ENCODE measurements around the gene ATP2B3.

Gene ATP2B3

GRCh38 chrX:153539171-153539978, 21.9 kb downstream of the ATP2B3 start:
- no peak for DNase-seq

DNA sequence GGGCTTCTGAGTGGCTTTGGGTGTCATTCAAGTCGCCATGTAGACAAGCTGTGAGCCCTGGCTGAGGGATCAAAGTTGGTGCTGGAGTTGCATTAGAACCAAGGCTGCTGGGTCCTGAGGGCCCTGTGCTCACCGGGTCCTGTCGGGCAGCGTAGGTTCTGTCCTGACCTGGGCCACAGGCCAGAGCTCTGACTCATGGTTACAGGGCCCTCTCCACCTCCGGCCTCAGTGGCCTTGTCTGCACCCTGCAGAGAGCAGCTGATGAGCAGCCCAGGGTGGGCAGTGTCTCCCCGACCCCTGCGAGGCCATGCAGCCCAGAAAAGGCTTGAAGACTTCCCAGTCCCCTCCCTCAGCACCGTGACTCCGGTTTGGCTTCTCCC, 22.5 kb downstream of the ATP2B3 start:
- DNase-seq = no peak

DNA sequence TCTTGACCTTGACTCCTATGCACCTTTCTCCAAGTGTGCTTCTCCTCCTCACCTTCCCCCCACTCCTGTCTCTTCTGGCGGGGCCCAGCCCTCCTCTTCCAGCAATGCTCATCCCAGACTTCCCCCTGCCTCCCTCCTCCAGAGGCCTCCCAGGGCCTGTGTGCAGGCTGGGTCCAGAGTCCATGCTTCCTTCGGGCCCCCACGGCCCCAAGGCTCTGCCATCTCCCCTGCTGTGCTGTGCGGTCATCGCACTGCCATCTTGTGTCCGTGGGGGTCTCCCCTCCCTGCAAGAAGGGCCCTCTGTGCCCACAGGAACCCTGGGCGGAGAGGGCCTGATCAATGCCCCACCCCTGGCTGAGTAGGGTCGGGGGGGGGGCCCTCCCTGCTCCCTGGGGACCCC, 27.3 kb downstream of the ATP2B3 start:
- DNase-seq = no peak

GRCh38 chrX:153546386-153546785, 28.9 kb downstream of the ATP2B3 start:
- no peak for DNase-seq

DNA sequence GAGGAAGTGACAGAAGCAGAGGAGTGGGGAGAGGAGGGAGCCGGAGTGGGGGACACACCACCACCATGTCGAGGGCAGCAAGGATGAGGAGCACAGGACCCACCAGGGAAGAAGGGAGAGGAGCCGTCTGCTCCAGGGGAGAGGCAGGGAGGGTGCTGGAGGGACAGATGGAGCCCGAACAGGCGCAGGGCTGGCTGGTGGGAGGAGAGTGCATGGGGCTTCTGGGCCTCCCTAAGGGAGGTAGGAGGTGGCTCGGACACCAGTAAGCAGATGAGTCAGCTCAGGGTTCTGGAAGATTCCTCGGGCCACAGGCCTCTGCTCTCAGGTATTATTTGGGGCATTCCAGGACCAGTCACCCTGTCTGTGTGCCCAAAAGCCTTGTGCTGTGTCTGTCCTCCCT, 29.8 kb downstream of the ATP2B3 start:
- DNase-seq = no peak

GRCh38 chrX:153549231-153549630, 31.8 kb downstream of the ATP2B3 start:
- no peak for DNase-seq

DNA sequence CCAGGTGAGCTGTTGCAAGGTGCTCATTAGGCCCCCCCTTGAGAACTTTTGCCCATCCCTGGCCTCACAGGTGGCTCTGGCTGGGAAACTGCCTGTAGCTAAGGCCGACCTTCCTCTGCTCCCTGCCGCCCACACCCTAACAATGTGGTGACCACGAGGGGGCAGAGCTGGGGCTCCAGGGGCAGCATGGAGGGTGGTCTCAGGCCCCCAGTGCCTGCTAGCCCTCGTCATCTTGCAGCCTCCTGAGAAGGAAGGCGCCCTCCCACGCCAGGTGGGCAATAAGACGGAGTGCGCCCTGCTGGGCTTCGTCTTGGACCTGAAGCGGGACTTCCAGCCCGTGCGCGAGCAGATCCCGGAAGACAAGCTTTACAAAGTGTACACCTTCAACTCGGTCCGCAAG, 32.4 kb downstream of the ATP2B3 start:
- no peak for DNase-seq

- DNase-seq = no peak
Observed at GRCh38 chrX:153551135-153551534, 33.7 kb downstream of the ATP2B3 start.

- peak; percentile 26 for DNase-seq
Observed at GRCh38 chrX:153554519-153555167, 37.2 kb downstream of the ATP2B3 start.

DNA sequence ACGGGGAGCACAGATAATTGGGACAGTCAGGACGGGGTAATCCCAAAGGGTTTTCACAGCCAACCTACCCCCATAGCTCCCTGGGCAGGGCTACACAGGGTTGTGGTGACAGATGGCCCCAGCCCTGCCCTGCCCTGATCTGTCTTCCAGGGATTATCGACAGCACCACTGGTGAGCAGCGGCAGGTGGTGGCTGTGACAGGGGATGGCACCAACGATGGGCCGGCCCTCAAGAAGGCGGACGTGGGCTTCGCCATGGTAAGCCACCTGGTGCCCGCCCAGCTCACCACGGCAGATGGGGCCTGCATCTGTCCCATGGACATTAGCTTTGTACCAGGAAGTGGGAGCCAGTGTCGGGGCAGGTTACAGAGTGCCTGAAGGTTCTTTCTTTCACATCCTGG, 39.3 kb downstream of the ATP2B3 start:
- DNase-seq = no peak

DNA sequence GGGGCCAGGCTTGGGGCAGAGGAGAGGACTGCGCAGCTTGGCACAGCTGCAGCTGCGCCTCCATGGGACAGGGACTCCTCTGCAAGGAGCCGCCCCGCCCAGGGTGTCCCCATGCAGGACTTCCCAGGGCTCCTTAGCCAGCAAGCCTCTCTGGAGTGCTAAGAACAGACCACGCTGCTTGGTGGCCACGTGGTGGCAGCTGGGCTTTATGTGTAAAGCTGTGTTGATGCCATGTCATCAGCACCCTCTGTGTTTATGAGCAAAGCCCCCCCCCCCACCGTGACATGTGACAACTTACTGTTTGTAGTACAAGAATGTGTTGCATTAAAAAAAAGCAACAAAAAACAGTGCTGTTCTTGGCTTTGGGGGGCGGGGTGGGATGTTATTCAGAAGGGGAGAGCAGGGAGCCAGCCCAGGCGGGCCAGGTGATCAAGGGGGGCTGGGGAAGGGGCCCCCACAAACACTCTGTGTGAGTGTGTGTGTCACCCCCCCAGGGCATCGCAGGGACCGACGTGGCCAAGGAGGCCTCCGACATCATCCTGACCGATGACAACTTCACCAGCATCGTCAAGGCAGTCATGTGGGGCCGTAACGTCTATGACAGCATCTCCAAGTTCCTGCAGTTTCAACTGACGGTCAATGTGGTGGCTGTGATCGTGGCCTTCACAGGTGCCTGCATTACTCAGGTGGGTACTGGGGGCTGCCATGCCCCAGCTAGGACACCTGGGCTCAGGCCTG, 40.3 kb downstream of the ATP2B3 start:
- no peak for DNase-seq

DNA sequence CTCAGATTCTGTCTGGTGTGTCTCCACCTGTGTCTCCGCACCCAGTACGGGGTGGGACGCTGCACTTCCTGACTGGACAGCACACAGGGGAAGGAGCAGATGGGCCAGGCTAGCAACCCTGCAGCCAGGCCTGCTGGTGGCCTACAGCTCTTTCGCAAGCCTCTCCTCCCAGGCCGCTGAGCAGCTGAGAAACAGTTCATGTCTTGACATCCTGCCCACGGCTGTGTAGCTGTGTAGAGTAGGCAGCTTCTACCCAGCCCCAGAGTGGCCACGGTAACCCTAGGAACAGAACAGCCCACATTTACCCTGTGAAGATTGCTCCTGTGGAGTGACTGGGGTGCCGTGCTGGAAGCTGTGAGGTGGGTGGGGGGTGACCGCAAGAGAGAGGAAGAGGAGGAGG, 42.6 kb downstream of the ATP2B3 start:
- DNase-seq = no peak

DNA sequence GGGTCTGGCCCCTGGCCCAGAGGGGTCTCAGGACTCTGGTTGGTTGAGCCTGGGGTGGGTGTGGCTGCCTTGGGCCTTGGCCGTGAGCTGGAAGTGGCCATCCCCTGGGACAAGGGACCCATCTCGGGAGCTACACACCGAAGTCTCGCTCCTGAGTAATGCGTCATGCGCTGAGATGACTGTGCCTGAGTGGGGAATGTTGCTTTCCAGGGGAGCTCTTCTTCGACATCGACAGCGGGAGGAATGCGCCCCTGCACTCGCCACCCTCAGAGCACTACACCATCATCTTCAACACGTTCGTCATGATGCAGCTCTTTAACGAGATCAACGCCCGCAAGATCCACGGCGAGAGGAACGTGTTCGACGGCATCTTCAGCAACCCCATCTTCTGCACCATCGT, 43.0 kb downstream of the ATP2B3 start:
- DNase-seq = no peak

- DNase-seq = no peak
Observed at GRCh38 chrX:153561337-153561736, 43.9 kb downstream of the ATP2B3 start.

DNA sequence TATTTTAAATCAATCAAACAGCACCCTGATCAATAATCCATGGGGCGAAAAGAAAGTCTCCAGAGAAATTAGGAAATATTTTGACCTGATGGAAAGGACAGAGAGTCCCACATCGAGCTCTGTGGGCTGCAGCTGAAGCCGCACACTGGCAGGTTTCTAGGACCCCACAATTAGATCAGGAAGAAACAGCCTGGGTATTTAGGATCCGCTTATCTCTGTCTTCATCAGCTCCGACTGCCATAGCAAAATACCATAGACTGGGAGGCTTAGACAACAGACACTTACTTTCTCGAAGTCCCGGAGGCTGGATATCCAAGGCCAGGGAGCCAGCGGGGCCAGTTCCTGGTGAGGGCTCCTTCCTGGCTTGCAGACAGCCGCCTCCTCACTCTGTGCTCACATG, 45.1 kb downstream of the ATP2B3 start:
- no peak for DNase-seq

DNA sequence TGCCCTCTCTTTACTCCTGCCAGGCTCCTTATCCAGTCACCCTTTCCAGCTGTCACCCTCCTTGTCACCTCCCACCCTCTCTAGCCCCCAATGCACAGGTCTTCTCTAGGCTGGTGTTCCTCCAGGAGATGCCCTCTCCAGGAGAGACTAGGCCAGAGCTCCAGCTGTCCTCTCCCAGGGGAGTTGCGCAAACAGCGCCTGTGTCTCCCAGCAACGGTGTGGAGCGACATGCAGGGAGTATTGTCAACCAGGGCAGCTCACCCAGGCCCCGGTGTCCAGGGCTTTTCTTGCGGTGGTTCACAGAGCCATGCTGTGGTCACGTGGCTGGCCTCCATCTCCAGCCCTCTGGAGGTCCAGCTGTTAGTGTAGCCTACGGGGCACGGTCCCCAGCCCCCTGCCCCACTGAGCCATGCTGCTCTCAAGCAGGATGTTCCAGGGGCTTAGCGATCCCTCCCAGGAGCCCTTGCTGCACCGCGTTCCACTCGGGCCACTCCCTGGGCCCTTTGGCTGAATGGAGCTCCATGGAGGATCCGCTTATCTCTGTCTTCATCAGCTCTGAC, 46.7 kb downstream of the ATP2B3 start:
- DNase-seq = peak; percentile 72

- DNase-seq = no peak
Observed at GRCh38 chrX:153565996-153566580, 48.6 kb downstream of the ATP2B3 start.

- DNase-seq = no peak
Observed at GRCh38 chrX:153568451-153569011, 51.1 kb downstream of the ATP2B3 start.

DNA sequence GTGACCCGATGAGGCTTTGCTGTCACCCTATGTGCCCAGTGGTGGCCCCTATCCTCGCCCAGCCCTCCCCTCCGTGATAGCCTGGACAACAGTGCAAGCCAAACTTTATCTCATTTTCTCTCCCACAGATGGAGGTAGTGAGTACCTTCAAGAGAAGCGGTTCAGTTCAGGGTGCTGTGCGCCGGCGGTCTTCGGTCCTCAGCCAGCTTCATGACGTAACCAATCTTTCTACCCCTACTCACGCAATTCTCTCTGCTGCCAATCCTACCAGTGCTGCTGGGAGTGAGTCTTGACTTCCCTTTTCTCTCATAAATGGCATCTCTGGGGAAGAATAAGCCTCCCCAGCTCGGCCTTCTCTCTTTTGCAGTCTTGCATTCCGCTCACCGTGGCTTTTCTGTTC, 52.0 kb downstream of the ATP2B3 start:
- no peak for DNase-seq

DNA sequence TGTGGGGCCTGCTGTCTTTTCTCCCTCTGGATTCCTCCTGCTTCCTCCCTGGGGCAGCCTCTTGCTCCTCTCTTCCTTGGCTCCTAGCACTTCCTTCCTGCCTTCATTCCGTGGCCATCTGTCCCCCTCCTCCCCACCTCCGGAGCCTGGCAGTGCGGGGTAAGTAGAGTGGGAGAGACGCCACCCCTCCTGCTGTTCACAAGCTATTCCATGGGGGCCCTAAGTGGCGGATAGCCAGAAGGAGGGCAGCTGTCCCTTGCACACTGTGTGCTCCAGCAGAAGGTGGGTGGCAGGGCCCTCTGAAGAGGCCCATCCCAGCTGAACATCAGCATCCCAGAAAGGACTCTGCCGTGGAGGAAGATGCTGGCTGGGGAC, 54.1 kb downstream of the ATP2B3 start:
- DNase-seq = no peak

DNA sequence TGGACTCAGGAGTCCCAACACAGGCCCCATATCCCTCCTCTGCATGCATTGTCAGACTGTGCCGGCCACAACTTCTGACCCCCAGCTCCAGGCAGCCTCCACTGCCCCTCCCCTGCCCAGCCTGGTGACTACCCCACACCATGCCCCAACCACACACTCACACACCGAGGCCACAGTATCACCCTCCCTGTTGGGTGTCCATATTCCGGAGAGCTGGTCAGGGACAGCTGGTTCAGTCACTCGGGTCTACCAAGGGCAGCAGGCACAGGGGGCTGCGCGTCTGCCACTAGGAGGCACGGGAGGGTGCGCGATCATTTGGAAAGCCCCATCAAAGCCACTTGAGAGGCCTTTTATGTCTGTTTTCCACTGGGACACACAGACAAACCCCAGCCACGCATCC, 55.2 kb downstream of the ATP2B3 start:
- no peak for DNase-seq

GRCh38 chrX:153573984-153574383, 56.5 kb downstream of the ATP2B3 start:
- no peak for DNase-seq

DNA sequence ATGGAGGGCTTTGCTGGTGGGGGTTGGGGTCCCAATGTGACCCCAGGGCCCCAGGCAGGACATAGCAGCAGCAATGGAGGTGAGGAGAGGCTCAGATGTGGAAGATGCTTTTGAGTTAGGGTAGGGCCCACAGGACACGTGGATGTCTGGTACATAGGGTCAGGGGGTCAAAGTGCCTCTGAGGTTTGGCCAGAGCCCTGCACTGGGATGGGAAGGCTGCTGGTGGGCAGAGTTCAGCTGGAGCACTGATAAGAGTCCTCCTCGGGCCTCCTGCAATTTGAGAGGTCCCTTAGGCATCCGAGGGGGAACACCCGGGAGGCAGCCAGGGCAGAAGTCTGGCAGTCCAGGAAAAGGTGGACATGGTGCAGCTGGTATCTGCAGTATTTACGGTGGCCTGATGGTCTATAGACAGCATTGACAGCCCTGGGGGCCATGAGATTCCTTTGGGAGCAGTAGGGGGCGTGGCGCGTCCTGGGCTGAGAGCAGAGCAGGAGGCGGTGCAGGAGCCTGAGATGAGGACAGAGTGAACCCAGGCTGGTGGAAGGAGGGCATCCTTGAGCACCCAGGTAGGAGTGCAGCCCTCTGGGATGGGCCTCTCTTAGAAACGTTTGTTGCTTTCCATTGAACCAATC, 58.9 kb downstream of the ATP2B3 start:
- DNase-seq = no peak
